ENCODE data around the gene OR4E1. TPM values are rescaled to one million over a fixed set of nuclear protein-coding genes. Genes with fewer than 3 reads are reported as not detected.

OR4E1 gene
- total and polyA plus RNA-seq, 2 donors (not counting 1 experiment from before 2014, with no cell fraction given): not detected

DNA sequence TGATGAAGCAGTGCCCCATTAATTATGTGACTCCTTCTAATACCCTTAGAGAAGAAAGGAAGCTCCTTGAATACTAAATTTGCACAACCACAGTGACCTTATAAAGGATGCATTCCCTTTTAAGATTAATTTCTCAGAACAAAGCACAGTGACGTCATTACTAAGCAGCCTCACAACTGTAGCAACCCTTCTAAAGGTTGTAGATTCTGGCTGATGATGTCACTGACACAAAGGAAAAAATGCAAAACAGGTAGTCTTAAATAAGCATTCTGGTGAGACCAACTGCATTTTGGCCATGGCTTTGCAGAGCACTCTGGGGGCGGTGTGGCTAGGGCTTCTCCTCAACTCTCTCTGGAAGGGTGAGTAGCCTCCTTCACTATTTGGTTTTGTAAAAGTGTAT, 38.4 kb upstream of the OR4E1 start:
- no peak overlapping the region for H3K4me2 ChIP-seq (replicated peaks; ENCODE audit: low read depth, low read length, poor library complexity, severe bottlenecking)

DNA sequence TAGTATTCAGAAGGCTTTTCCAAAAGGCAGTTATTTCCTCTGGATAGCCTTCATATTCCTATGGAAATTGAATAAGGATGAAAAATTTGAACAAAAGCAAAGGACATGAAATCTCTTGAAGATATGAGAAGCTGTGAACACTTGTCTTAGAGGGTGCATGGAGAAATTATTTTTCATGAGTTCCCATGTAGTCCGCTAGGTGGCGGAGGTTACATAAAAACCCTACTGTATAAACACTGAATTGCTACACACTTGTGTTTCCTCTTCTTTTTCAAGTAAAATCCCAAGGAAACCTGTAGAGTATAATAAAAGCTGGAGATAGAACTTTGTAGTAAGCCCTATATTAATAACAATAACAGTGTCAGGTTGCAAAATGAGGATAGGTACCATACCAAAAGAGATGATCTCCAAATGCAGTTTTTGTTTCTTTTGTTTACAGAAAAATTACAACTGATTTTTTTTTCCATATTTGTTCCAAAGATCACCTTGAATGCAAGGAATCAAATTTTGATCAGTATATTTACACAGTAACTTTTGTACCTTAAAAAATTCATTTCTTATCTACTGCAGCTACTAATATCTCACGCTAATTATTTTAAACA, 37.8 kb upstream of the OR4E1 start:
- no peak overlapping the region for H3K4me2 ChIP-seq (replicated peaks; ENCODE audit: low read depth, low read length, poor library complexity, severe bottlenecking)
- H4K20me1 ChIP-seq (ENCODE audit: control insufficient read depth, insufficient read depth, low read length, poor library complexity, severe bottlenecking): no peaks in the 10 kb centered on the region
- no peak overlapping the region for H3K9ac ChIP-seq (ENCODE audit: low read length)
- H3K79me2 ChIP-seq (ENCODE audit: control insufficient read depth, insufficient read depth, low read length): no peaks in the 10 kb centered on the region
- H3K27me3 Mint-ChIP-seq: peaks cover 60% of the 10 kb centered on the region
- ATAC-seq (ENCODE audit: low read depth): peak; percentile 36
- no peak overlapping the region for H3K4me3 ChIP-seq (ENCODE audit: control extremely low read depth in 1 of 5, extremely low read depth in 1 of 5, insufficient read depth in 1 of 5, low read depth in 2 of 5, low read length in 4 of 5)
- no peaks in the 10 kb centered on the region for H3K36me3 ChIP-seq (replicated peaks in 1 of 2; ENCODE audit: control extremely low read depth in 1 of 2, control insufficient read depth in 1 of 2, extremely low read depth in 1 of 2, insufficient read depth in 2 of 2, low read length in 1 of 2)
- WGBS (ENCODE audit: insufficient coverage): no CpG with 5 or more reads among the region's 3 CpGs
- H3K4me1 Mint-ChIP-seq: no peaks in the 10 kb centered on the region
- intact Hi-C loops (cut with micrococcal nuclease): no loop called here
- ChIA-PET POLR2A (no interaction called here), CTCF (interaction anchor here (1.2 to 2.5 kb wide), 4 partner anchors 10 to 14 kb away, joined by 4 to 7 read pairs (median 6); no protein-coding TSS in a partner anchor)
- no peak overlapping the region for H3K27ac Mint-ChIP-seq
- no peaks in the 10 kb centered on the region for H3K4me1 ChIP-seq (ENCODE audit: control insufficient read depth in 2 of 2, insufficient read depth in 2 of 2, low read length in 2 of 2)
- H3K9me3 Mint-ChIP-seq (ENCODE audit: insufficient read depth): peaks cover 2% of the 10 kb centered on the region
- no peak for TF ChIP-seq EZH2 (IDR thresholded peaks at IDR 0.05; ENCODE audit: borderline replicate concordance, insufficient read depth, low read depth, low read length, poor library complexity, severe bottlenecking)
- TF ChIP-seq, protein P1, sequence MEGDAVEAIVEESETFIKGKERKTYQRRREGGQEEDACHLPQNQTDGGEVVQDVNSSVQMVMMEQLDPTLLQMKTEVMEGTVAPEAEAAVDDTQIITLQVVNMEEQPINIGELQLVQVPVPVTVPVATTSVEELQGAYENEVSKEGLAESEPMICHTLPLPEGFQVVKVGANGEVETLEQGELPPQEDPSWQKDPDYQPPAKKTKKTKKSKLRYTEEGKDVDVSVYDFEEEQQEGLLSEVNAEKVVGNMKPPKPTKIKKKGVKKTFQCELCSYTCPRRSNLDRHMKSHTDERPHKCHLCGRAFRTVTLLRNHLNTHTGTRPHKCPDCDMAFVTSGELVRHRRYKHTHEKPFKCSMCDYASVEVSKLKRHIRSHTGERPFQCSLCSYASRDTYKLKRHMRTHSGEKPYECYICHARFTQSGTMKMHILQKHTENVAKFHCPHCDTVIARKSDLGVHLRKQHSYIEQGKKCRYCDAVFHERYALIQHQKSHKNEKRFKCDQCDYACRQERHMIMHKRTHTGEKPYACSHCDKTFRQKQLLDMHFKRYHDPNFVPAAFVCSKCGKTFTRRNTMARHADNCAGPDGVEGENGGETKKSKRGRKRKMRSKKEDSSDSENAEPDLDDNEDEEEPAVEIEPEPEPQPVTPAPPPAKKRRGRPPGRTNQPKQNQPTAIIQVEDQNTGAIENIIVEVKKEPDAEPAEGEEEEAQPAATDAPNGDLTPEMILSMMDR (IDR thresholded peaks at IDR 0.05): peak; percentile 86
- no peak overlapping the region for H2AFZ ChIP-seq (ENCODE audit: insufficient read depth, low read depth, low read length, poor library complexity, severe bottlenecking)
- peaks cover 0 to 20% (median 11%) of the 10 kb centered on the region in 4 experiments for H3K27me3 ChIP-seq (replicated peaks in 1 of 4; ENCODE audit: control extremely low read depth in 1 of 4, control insufficient read depth in 3 of 4, insufficient read depth in 4 of 4, low read length in 3 of 4)
- no peak overlapping the region for H3K4me3 Mint-ChIP-seq
- peaks cover 4 to 8% (median 4%) of the 10 kb centered on the region in 3 donors for H3K9me3 ChIP-seq (ENCODE audit: control extremely low read depth in 1 of 3, control insufficient read depth in 2 of 3, insufficient read depth in 1 of 3, low read length in 2 of 3)
- H3K27ac ChIP-seq (ENCODE audit: low read length in 2 of 2): no peak overlapping the region
- peak; percentile 43 for DNase-seq

More for the DNA sequence above, 38.4 kb upstream of the OR4E1 start:
- Histone ChIP-seq H3K9ac (ENCODE audit: low read length) (no peak overlapping the region), H4K20me1 (ENCODE audit: control insufficient read depth, insufficient read depth, low read length, poor library complexity, severe bottlenecking) (no peaks in the 10 kb centered on the region), H3K9me3 (ENCODE audit: control extremely low read depth in 1 of 3, control insufficient read depth in 2 of 3, insufficient read depth in 1 of 3, low read length in 2 of 3) (peaks cover 0 to 4% (median 2%) of the 10 kb centered on the region in 3 donors), H2AFZ (ENCODE audit: insufficient read depth, low read depth, low read length, poor library complexity, severe bottlenecking) (no peak overlapping the region), H3K27ac (ENCODE audit: low read length in 2 of 2) (no peak overlapping the region), H3K4me1 (ENCODE audit: control insufficient read depth in 2 of 2, insufficient read depth in 2 of 2, low read length in 2 of 2) (no peaks in the 10 kb centered on the region), H3K4me3 (ENCODE audit: control extremely low read depth in 1 of 5, extremely low read depth in 1 of 5, insufficient read depth in 1 of 5, low read depth in 2 of 5, low read length in 4 of 5) (no peak overlapping the region), H3K36me3 (replicated peaks in 1 of 2; ENCODE audit: control extremely low read depth in 1 of 2, control insufficient read depth in 1 of 2, extremely low read depth in 1 of 2, insufficient read depth in 2 of 2, low read length in 1 of 2) (no peaks in the 10 kb centered on the region), H3K27me3 (replicated peaks in 1 of 4; ENCODE audit: control extremely low read depth in 1 of 4, control insufficient read depth in 3 of 4, insufficient read depth in 4 of 4, low read length in 3 of 4) (peaks cover 0 to 17% (median 5%) of the 10 kb centered on the region in 4 experiments), H3K79me2 (ENCODE audit: control insufficient read depth, insufficient read depth, low read length) (no peaks in the 10 kb centered on the region)
- no CpG with 5 or more reads among the region's 2 CpGs for WGBS (ENCODE audit: insufficient coverage)
- Mint-ChIP-seq H3K9me3 (ENCODE audit: insufficient read depth) (peaks cover 2% of the 10 kb centered on the region), H3K27me3 (peaks cover 60% of the 10 kb centered on the region), H3K4me1 (no peaks in the 10 kb centered on the region), H3K4me3 (no peak overlapping the region), H3K27ac (no peak overlapping the region)
- TF ChIP-seq EZH2 (IDR thresholded peaks at IDR 0.05; ENCODE audit: borderline replicate concordance, insufficient read depth, low read depth, low read length, poor library complexity, severe bottlenecking): no peak
- TF ChIP-seq, protein P1 (IDR thresholded peaks at IDR 0.05): no peak
- DNase-seq (no peak), ATAC-seq (ENCODE audit: low read depth) (no peak)
- CTCF ChIA-PET: interaction anchor here (2.0 kb wide), 1 partner anchor 11 kb away, joined by 7 read pairs; no protein-coding TSS in a partner anchor
- intact Hi-C loops (cut with micrococcal nuclease): no loop called here
- POLR2A ChIA-PET: no interaction called here
